HCT116 (cell line): Measurements from ENCODE around the gene FGF21. TPM values are rescaled to one million over a fixed set of nuclear protein-coding genes. Genes with fewer than 3 reads are reported as not detected.

Experiments
- ATAC-seq: fragments of 200-7000 bp; cut with Tn5 transposase; 2 replicates; pipeline ENCODE4 v1.9.1; 2020; ENCODE audit warnings: mild to moderate bottlenecking, moderate library complexity
- BruUV-seq: library from RNA; stranded (reverse); fragments of 400-500 nt; replicated peaks from 2 replicates; lab custom pipeline; 2021; lab: Mats Ljungman, UMichigan
- CTCF ChIA-PET: fragments of 300-600 bp; sonication (Branson Sonifier 250); formaldehyde crosslinking; loops from one replicate; lab custom pipeline; 2021; ENCODE audit warnings: antibody characterized with exemption; lab: Charles Lee
- POLR2A ChIA-PET: fragments of 300-600, 350-600 bp; sonication (Branson Sonifier 250); formaldehyde crosslinking; loops from one replicate; lab custom pipeline; 2021; ENCODE audit warnings: antibody characterized with exemption; lab: Charles Lee
- RAD21 ChIA-PET, 2 experiments: fragments of 300-600 bp; sonication (Branson Sonifier 250); formaldehyde crosslinking; loops; one replicate each; lab custom pipeline; 2023; ENCODE audit warnings: low total read pairs in 2 of 2; ENCODE audit not compliant: uncharacterized antibody in 2 of 2, unreplicated experiment in 2 of 2, low non-redundant PET in 1 of 2; lab: Charles Lee
- DNase-seq: peaks from one replicate; pipeline ENCODE4 v3.0.0-alpha.2; 2010; ENCODE audit warnings: low read depth, low spot score
- H2AFZ ChIP-seq: fragments of 200-600 bp; shearing (Covaris generic), sonication (generic); 2 replicates; pipeline ENCODE4 v1.6.1; 2017; ENCODE audit warnings: low read depth, mixed run types, mixed read lengths, antibody characterized with exemption, low read length; ENCODE audit not compliant: poor library complexity, severe bottlenecking
- H3K27ac ChIP-seq: 2 replicates; pipeline ENCODE4 v1.5.1; 2012; ENCODE audit warnings: low read depth, low read length
- H3K27me3 ChIP-seq: fragments of 200-600 bp; sonication (generic); 2 replicates; pipeline ENCODE4 v1.6.1; 2016; ENCODE audit warnings: mixed run types, low read length, mixed read lengths; ENCODE audit not compliant: insufficient read depth
- H3K36me3 ChIP-seq, 2 experiments: fragments of 200-500 bp in 1 of 2; fragments of 200-600 bp in 1 of 2; sonication (Bioruptor generic) in 1 of 2; sonication (generic) in 1 of 2; 2 replicates each; pipeline versions ENCODE4 v1.5.1 to v1.6.1; 2014 to 2016; ENCODE audit warnings: low read length in 2 of 2, inconsistent platforms in 1 of 2, mixed read lengths in 1 of 2, mixed run types in 1 of 2; ENCODE audit not compliant: insufficient read depth in 2 of 2, control insufficient read depth in 1 of 2
- H3K4me1 ChIP-seq, 2 experiments: fragments of 200-600 bp in 1 of 2; sonication (generic) in 1 of 2; 2 replicates each; pipeline versions ENCODE4 v1.5.1 to v1.6.1; 2012 to 2017; ENCODE audit warnings: low read length in 2 of 2, inconsistent platforms in 1 of 2, mild to moderate bottlenecking in 1 of 2, mixed read lengths in 1 of 2, mixed run types in 1 of 2, moderate library complexity in 1 of 2; ENCODE audit not compliant: insufficient read depth in 2 of 2, control insufficient read depth in 1 of 2
- H3K4me2 ChIP-seq: fragments of 200-600 bp; sonication (generic); 2 replicates; pipeline ENCODE4 v1.6.1; 2017; ENCODE audit warnings: mixed run types, low read length, mixed read lengths
- H3K4me3 ChIP-seq, 2 experiments: fragments of 200-600 bp in 1 of 2; sonication (generic) in 1 of 2; replicated peaks in 1 of 2; 2 replicates each; pipeline ENCODE4 v1.5.1; 2011 to 2016; ENCODE audit warnings: low read length in 2 of 2, control low read depth in 1 of 2, low read depth in 1 of 2, mild to moderate bottlenecking in 1 of 2, mixed read lengths in 1 of 2, mixed run types in 1 of 2
- H3K79me2 ChIP-seq: fragments of 200-600 bp; sonication (generic); 2 replicates; pipeline ENCODE4 v1.6.1; 2017; ENCODE audit warnings: mild to moderate bottlenecking, mixed run types, low read length, moderate library complexity, mixed read lengths; ENCODE audit not compliant: insufficient read depth
- H3K9ac ChIP-seq: fragments of 200-600 bp; sonication (generic); 2 replicates; pipeline ENCODE4 v1.6.1; 2016; ENCODE audit warnings: low read length, mixed read lengths
- H3K9me2 ChIP-seq: fragments of 200-600 bp; sonication (generic), shearing (Covaris generic); 2 replicates; pipeline ENCODE4 v1.6.1; 2017; ENCODE audit warnings: mixed run types, mild to moderate bottlenecking, moderate library complexity; ENCODE audit not compliant: insufficient read depth
- H3K9me3 ChIP-seq, 2 experiments: fragments of 200-500 bp in 1 of 2; fragments of 200-600 bp in 1 of 2; sonication (Bioruptor generic) in 1 of 2; sonication (generic) in 1 of 2; 2 replicates each; pipeline ENCODE4 v1.6.1; 2014 to 2017; ENCODE audit warnings: low read length in 2 of 2, mixed read lengths in 2 of 2, inconsistent platforms in 1 of 2, low read depth in 1 of 2, mild to moderate bottlenecking in 1 of 2, mixed run types in 1 of 2, moderate library complexity in 1 of 2; ENCODE audit not compliant: control insufficient read depth in 1 of 2, insufficient read depth in 1 of 2
- H4K20me1 ChIP-seq: fragments of 200-600 bp; sonication (generic), shearing (Covaris generic); 2 replicates; pipeline ENCODE4 v1.6.1; 2017; ENCODE audit warnings: mixed run types, mild to moderate bottlenecking, moderate library complexity; ENCODE audit not compliant: insufficient read depth
- ELF1 ChIP-seq: IDR thresholded peaks from 2 replicates; pipeline ENCODE4 v1.6.1; 2012; ENCODE audit warnings: low read depth, borderline replicate concordance
- SRF ChIP-seq: IDR thresholded peaks from 2 replicates; pipeline ENCODE4 v1.6.1; 2012; ENCODE audit warnings: low read depth
- intact Hi-C: fragments of 100-400 bp; cut with micrococcal nuclease; formaldehyde crosslinking; loops from 2 replicates; pipeline ENCODE4 v1.10.0; 2022
- total RNA-seq: library from RNA; stranded (reverse); gene quantifications from one replicate; pipeline ENCODE4 v1.2.1, GENCODE V29; 2021; ENCODE audit not compliant: unreplicated experiment
- TF ChIP-seq, protein P1 (sequence below): IDR thresholded peaks from 2 replicates; pipeline ENCODE4 v1.6.1; 2012; ENCODE audit warnings: low read depth

FGF21 gene
- total RNA-seq, 1 experiment from 2014 or later, result 0.81 TPM

- Histone ChIP-seq H3K4me2 (no peak overlapping the region), H3K9me3 (no peaks in the 10 kb centered on the region), H3K36me3 (peaks cover 0 to 4% of the 10 kb centered on the region in 2 experiments; a peak in 2 of 4 replicates), H3K27ac (no peak overlapping the region), H3K9me2 (no peaks in the 10 kb centered on the region), H3K4me1 (peaks cover 9 to 16% of the 10 kb centered on the region in 2 experiments; a peak in 3 of 4 replicates), H3K9ac (no peak overlapping the region), H2AFZ (no peak overlapping the region), H4K20me1 (no peaks in the 10 kb centered on the region), H3K4me3 (no peak overlapping the region)
- intact Hi-C loops, result no loop called here
- RAD21 ChIA-PET, result no interaction called here
- DNase-seq (no peak), ATAC-seq (peak; percentile 61; the same call in 1 of the 2 replicates)
- no TSS peak for BruUV-seq
- TF ChIP-seq SRF (no peak), ELF1 (no peak)
- TF ChIP-seq, protein P1, sequence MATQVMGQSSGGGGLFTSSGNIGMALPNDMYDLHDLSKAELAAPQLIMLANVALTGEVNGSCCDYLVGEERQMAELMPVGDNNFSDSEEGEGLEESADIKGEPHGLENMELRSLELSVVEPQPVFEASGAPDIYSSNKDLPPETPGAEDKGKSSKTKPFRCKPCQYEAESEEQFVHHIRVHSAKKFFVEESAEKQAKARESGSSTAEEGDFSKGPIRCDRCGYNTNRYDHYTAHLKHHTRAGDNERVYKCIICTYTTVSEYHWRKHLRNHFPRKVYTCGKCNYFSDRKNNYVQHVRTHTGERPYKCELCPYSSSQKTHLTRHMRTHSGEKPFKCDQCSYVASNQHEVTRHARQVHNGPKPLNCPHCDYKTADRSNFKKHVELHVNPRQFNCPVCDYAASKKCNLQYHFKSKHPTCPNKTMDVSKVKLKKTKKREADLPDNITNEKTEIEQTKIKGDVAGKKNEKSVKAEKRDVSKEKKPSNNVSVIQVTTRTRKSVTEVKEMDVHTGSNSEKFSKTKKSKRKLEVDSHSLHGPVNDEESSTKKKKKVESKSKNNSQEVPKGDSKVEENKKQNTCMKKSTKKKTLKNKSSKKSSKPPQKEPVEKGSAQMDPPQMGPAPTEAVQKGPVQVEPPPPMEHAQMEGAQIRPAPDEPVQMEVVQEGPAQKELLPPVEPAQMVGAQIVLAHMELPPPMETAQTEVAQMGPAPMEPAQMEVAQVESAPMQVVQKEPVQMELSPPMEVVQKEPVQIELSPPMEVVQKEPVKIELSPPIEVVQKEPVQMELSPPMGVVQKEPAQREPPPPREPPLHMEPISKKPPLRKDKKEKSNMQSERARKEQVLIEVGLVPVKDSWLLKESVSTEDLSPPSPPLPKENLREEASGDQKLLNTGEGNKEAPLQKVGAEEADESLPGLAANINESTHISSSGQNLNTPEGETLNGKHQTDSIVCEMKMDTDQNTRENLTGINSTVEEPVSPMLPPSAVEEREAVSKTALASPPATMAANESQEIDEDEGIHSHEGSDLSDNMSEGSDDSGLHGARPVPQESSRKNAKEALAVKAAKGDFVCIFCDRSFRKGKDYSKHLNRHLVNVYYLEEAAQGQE, result no peak
- TF ChIP-seq, all 23 proteins: peak for 0
- ChIA-PET POLR2A (interaction anchor here (1.1 kb wide), 1 partner anchor 65 kb away, joined by 5 read pairs; the partner anchor contains the start of gene PPP1R15A), CTCF (interaction anchor here (1.1 to 1.4 kb wide), 3 partner anchors 11 to 36 kb away, joined by 3 to 13 read pairs (median 5); partner anchors contain the start of gene HSD17B14)
- no peaks in the 10 kb centered on the region for H3K27me3 ChIP-seq
- peaks cover 26% of the 10 kb centered on the region; the same call in 1 of the 2 replicates for H3K79me2 ChIP-seq
Measured at GRCh38 chr19:48806818-48807589, 51.7 kb downstream of the FGF21 start.
